ENCODE data around the gene NF1.

The NF1 gene

DNA sequence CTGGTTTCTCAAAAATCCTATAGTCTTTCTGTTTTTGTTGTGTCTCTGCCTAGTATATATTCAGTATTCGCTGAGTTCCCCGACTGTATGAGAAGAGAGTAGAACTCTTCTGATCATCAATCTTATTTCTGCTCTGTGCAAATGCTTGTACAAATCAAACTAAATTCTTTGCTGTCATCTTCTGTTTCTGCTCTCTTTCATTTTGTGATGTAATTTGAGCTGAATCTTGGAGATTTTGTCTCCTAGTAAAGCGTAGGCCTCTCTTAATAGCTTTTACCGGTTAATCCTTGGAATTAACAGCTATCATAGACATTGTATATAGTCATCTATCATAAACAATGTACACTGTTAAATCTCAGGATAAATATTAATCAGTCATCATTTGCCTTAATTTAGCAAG lies 140.3 kb downstream of the NF1 start:
- Histone ChIP-seq H3K27me3 (ENCODE audit: control insufficient read depth in 1 of 2, insufficient read depth in 1 of 2, low read length in 2 of 2) (no peaks in the 10 kb centered on the region), H3K4ac (ENCODE audit: low read depth in 1 of 2, low read length in 2 of 2) (no peak overlapping the region), H3K23ac (ENCODE audit: low read length in 2 of 2) (no peak overlapping the region), H3K4me1 (ENCODE audit: control insufficient read depth, insufficient read depth, low read depth, low read length) (no peaks in the 10 kb centered on the region), H3K4me2 (ENCODE audit: low read length, poor library complexity, severe bottlenecking) (no peak overlapping the region), H3K9me3 (ENCODE audit: control insufficient read depth, low read length) (no peaks in the 10 kb centered on the region), H2BK120ac (ENCODE audit: low read depth, low read length) (no peak overlapping the region), H3K79me1 (replicated peaks; ENCODE audit: low read length, poor library complexity, severe bottlenecking) (peaks cover 4% of the 10 kb centered on the region), H2BK12ac (ENCODE audit: low read length in 2 of 2) (no peak overlapping the region), H4K8ac (ENCODE audit: low read length) (no peak overlapping the region), H2AK5ac (ENCODE audit: low read length, severe bottlenecking) (no peak overlapping the region), H3K36me3 (ENCODE audit: control insufficient read depth in 1 of 2, insufficient read depth in 2 of 2, low read depth in 1 of 2, low read length in 2 of 2) (peaks cover 11 to 87% of the 10 kb centered on the region in 2 experiments), H2BK5ac (ENCODE audit: low read depth, low read length, poor library complexity, severe bottlenecking) (no peak overlapping the region), H3K27ac (ENCODE audit: low read length, poor library complexity, severe bottlenecking) (no peak overlapping the region), H3K14ac (ENCODE audit: low read length in 2 of 2) (no peak overlapping the region), H4K91ac (ENCODE audit: low read length) (no peak overlapping the region), H3K4me3 (ENCODE audit: insufficient read depth in 1 of 2, low read depth in 1 of 2, low read length in 2 of 2) (no peak overlapping the region), H2AFZ (ENCODE audit: low read depth, low read length) (no peak overlapping the region), H2BK15ac (ENCODE audit: low read depth, poor library complexity, severe bottlenecking) (no peak overlapping the region), H3K9ac (ENCODE audit: low read length) (no peak overlapping the region), H3K18ac (ENCODE audit: low read depth in 1 of 2, low read length in 2 of 2) (no peak overlapping the region)
- WGBS: no CpG with 5 or more reads among the region's 4 CpGs
- DNase-seq: no peak

DNA sequence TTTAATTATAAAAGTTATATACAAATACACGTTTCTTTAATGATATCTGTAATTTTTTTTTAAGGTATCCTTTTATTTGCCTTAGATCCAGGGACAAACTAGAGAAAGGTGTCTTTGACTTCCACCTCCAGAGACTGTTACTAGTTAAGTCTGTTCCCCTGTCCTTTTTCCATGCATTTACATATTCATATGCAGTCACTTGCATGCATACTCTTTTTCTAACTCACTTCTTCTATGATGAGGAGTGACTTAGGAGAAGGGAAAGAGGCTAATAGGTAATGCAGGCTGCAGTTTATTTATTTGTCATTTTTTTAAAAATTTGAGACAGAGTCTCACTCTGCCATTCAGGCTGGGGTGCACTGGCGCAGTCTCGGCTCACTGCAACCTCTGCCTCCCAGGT lies 141.4 kb downstream of the NF1 start:
- Histone ChIP-seq H3K14ac (ENCODE audit: low read length in 2 of 2) (no peak overlapping the region), H3K36me3 (ENCODE audit: control insufficient read depth in 1 of 2, insufficient read depth in 2 of 2, low read depth in 1 of 2, low read length in 2 of 2) (peaks cover 14 to 87% of the 10 kb centered on the region in 2 experiments), H3K4me3 (ENCODE audit: insufficient read depth in 1 of 2, low read depth in 1 of 2, low read length in 2 of 2) (no peak overlapping the region), H3K4ac (ENCODE audit: low read depth in 1 of 2, low read length in 2 of 2) (no peak overlapping the region), H2AK5ac (ENCODE audit: low read length, severe bottlenecking) (no peak overlapping the region), H3K9ac (ENCODE audit: low read length) (no peak overlapping the region), H3K27me3 (ENCODE audit: control insufficient read depth in 1 of 2, insufficient read depth in 1 of 2, low read length in 2 of 2) (no peaks in the 10 kb centered on the region), H2BK120ac (ENCODE audit: low read depth, low read length) (no peak overlapping the region), H3K79me1 (replicated peaks; ENCODE audit: low read length, poor library complexity, severe bottlenecking) (peaks cover 4% of the 10 kb centered on the region), H3K27ac (ENCODE audit: low read length, poor library complexity, severe bottlenecking) (no peak overlapping the region), H3K18ac (ENCODE audit: low read depth in 1 of 2, low read length in 2 of 2) (no peak overlapping the region), H4K8ac (ENCODE audit: low read length) (no peak overlapping the region), H3K9me3 (ENCODE audit: control insufficient read depth, low read length) (peaks cover 6% of the 10 kb centered on the region), H4K91ac (ENCODE audit: low read length) (no peak overlapping the region), H2AFZ (ENCODE audit: low read depth, low read length) (no peak overlapping the region), H3K4me1 (ENCODE audit: control insufficient read depth, insufficient read depth, low read depth, low read length) (no peaks in the 10 kb centered on the region), H3K23ac (ENCODE audit: low read length in 2 of 2) (no peak overlapping the region), H2BK15ac (ENCODE audit: low read depth, poor library complexity, severe bottlenecking) (no peak overlapping the region), H2BK12ac (ENCODE audit: low read length in 2 of 2) (no peak overlapping the region), H3K4me2 (ENCODE audit: low read length, poor library complexity, severe bottlenecking) (no peak overlapping the region), H2BK5ac (ENCODE audit: low read depth, low read length, poor library complexity, severe bottlenecking) (no peak overlapping the region)
- no peak for DNase-seq
- 100% methylated on average over 2 of the region's 3 CpGs for WGBS

DNA sequence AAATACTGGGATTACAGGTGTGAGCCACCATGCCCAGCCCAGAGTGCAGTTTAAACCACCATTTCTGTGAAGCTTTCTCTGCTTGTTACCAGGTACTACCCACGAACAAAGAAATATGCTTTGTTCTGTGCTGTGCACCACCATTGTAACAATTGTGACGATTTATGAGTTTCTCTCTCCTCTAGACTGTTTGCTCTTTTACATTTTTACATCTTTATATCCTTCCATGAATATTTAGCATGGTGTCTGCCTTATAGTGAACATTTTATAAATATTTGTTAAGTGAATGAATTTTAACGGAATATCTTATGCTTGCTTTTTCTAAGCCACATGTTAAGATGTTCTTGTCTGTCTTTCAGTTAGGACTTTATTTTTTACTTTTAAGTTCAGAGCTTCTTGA lies 141.9 kb downstream of the NF1 start:
- 95% methylated on average over 2 of the region's 3 CpGs for WGBS
- H4K8ac ChIP-seq (ENCODE audit: low read length): no peak overlapping the region
- no peak overlapping the region for H2AFZ ChIP-seq (ENCODE audit: low read depth, low read length)

DNA sequence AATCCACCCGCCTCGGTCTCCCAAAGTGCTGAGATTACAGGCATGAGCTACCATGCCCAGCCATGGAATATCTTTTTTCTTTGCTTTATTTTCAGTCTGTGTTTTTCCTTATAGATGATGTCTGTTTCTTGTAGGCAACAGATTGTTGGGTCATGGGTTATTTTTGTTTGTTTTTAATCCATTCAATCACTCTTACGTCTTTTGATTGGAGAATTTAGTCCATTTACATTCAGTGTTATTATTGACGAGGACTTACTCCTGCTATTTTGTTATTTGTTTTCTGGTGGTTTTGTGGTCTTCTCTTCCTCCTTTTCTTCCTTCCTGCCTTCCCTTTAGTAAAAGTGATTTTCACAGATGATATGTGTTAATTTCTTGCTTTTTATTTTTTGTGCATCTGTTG lies 146.3 kb downstream of the NF1 start:
- Histone ChIP-seq H3K14ac (ENCODE audit: low read length in 2 of 2) (no peak overlapping the region), H3K9me3 (ENCODE audit: control insufficient read depth, low read length) (peaks cover 9% of the 10 kb centered on the region), H3K9ac (ENCODE audit: low read length) (no peak overlapping the region), H3K27me3 (ENCODE audit: control insufficient read depth in 1 of 2, insufficient read depth in 1 of 2, low read length in 2 of 2) (no peaks in the 10 kb centered on the region), H2BK120ac (ENCODE audit: low read depth, low read length) (no peak overlapping the region), H3K18ac (ENCODE audit: low read depth in 1 of 2, low read length in 2 of 2) (no peak overlapping the region), H3K27ac (ENCODE audit: low read length, poor library complexity, severe bottlenecking) (no peak overlapping the region), H3K4me2 (ENCODE audit: low read length, poor library complexity, severe bottlenecking) (no peak overlapping the region), H4K91ac (ENCODE audit: low read length) (no peak overlapping the region), H2AK5ac (ENCODE audit: low read length, severe bottlenecking) (no peak overlapping the region), H2AFZ (ENCODE audit: low read depth, low read length) (no peak overlapping the region), H3K36me3 (ENCODE audit: control insufficient read depth in 1 of 2, insufficient read depth in 2 of 2, low read depth in 1 of 2, low read length in 2 of 2) (peaks cover 34 to 84% of the 10 kb centered on the region in 2 experiments), H3K4me3 (ENCODE audit: insufficient read depth in 1 of 2, low read depth in 1 of 2, low read length in 2 of 2) (no peak overlapping the region), H4K8ac (ENCODE audit: low read length) (no peak overlapping the region), H2BK5ac (ENCODE audit: low read depth, low read length, poor library complexity, severe bottlenecking) (no peak overlapping the region), H3K23ac (ENCODE audit: low read length in 2 of 2) (no peak overlapping the region), H3K4me1 (ENCODE audit: control insufficient read depth, insufficient read depth, low read depth, low read length) (no peaks in the 10 kb centered on the region), H3K79me1 (replicated peaks; ENCODE audit: low read length, poor library complexity, severe bottlenecking) (peaks cover 21% of the 10 kb centered on the region), H2BK12ac (ENCODE audit: low read length in 2 of 2) (no peak overlapping the region), H3K4ac (ENCODE audit: low read depth in 1 of 2, low read length in 2 of 2) (no peak overlapping the region), H2BK15ac (ENCODE audit: low read depth, poor library complexity, severe bottlenecking) (no peak overlapping the region)
- WGBS: 100% methylated on average over 1 of the region's 4 CpGs
- no peak for DNase-seq

More for the DNA sequence above, 141.9 kb downstream of the NF1 start:
- Histone ChIP-seq H3K79me1 (replicated peaks; ENCODE audit: low read length, poor library complexity, severe bottlenecking) (peaks cover 4% of the 10 kb centered on the region), H2BK15ac (ENCODE audit: low read depth, poor library complexity, severe bottlenecking) (no peak overlapping the region), H3K9ac (ENCODE audit: low read length) (no peak overlapping the region), H4K91ac (ENCODE audit: low read length) (no peak overlapping the region), H2BK120ac (ENCODE audit: low read depth, low read length) (no peak overlapping the region), H2BK5ac (ENCODE audit: low read depth, low read length, poor library complexity, severe bottlenecking) (no peak overlapping the region), H3K23ac (ENCODE audit: low read length in 2 of 2) (no peak overlapping the region), H3K9me3 (ENCODE audit: control insufficient read depth, low read length) (peaks cover 9% of the 10 kb centered on the region), H2AK5ac (ENCODE audit: low read length, severe bottlenecking) (no peak overlapping the region), H3K4me2 (ENCODE audit: low read length, poor library complexity, severe bottlenecking) (no peak overlapping the region), H3K27me3 (ENCODE audit: control insufficient read depth in 1 of 2, insufficient read depth in 1 of 2, low read length in 2 of 2) (no peaks in the 10 kb centered on the region), H2BK12ac (ENCODE audit: low read length in 2 of 2) (no peak overlapping the region), H3K4ac (ENCODE audit: low read depth in 1 of 2, low read length in 2 of 2) (no peak overlapping the region), H3K36me3 (ENCODE audit: control insufficient read depth in 1 of 2, insufficient read depth in 2 of 2, low read depth in 1 of 2, low read length in 2 of 2) (peaks cover 14 to 86% of the 10 kb centered on the region in 2 experiments), H3K27ac (ENCODE audit: low read length, poor library complexity, severe bottlenecking) (no peak overlapping the region), H3K4me1 (ENCODE audit: control insufficient read depth, insufficient read depth, low read depth, low read length) (no peaks in the 10 kb centered on the region), H3K14ac (ENCODE audit: low read length in 2 of 2) (no peak overlapping the region), H3K4me3 (ENCODE audit: insufficient read depth in 1 of 2, low read depth in 1 of 2, low read length in 2 of 2) (no peak overlapping the region), H3K18ac (ENCODE audit: low read depth in 1 of 2, low read length in 2 of 2) (no peak overlapping the region)
- no peak for DNase-seq
